Activated naive CD4-positive, alpha-beta T cell treated with anti-CD3 and anti-CD28 coated beads, Interleukin-2, amount 50 U/mL, for 16 hours (primary cell): Measurements from ENCODE around the gene SYNGR4.
"Not testable (repeated sequence)": the region's sequence is repeated elsewhere in the genome, so short reads cannot be mapped to it uniquely, and the experiment has no call there.

Experiments used
- DNase-seq: peaks from one replicate; pipeline ENCODE4 v3.0.0-alpha.2; 2020

SYNGR4 gene

DNA sequence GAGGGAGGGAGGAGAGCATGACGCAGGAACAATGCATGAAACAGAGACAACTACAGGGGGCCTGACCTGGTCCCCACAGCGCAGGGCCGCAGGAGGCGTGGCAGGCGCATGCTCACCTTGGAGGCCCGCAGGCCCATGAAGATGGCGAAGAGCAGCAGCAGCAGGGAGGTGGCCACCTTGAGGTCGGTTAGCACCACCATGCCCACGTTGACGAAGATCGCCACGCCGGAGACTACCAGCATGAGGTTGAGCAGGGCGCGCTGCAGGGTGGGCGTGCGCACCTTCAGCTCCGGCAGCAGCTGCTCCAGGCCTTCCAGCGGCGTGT, 21.8 kb upstream of the SYNGR4 start:
- no peak for DNase-seq

DNA sequence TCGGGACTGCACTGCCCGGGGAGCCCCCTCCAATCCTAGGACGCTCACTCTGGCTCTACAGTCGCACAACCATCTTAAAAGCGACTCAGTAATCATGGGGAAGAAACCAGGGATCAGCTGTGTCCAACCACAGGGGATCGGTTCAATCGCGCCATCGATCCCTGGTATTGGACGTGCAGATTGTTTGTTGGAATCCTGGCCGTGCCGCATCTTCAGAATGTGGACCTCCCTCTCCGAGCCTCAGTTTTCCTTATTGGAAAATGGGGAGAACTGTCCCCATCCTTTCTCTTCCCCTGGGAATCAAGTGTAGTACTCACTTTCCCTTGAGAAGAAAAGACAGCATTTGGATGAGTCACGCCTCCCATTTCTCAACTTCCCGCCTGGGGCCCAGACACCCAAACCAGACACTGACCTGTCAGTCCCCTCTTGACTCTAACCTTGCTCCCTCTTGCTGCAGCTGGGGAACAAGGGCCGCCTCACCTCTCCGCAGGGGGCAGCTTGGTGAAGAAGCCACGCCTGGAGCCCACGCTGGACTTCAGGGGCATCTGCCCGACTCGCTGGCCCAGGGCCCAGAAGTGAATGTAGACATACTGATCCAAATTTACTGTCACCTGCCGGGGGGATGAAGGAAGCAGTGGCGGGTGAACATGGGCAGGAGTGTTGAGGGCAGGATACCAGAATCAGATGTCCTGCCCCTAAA, 21.2 kb upstream of the SYNGR4 start:
- no peak for DNase-seq

DNA sequence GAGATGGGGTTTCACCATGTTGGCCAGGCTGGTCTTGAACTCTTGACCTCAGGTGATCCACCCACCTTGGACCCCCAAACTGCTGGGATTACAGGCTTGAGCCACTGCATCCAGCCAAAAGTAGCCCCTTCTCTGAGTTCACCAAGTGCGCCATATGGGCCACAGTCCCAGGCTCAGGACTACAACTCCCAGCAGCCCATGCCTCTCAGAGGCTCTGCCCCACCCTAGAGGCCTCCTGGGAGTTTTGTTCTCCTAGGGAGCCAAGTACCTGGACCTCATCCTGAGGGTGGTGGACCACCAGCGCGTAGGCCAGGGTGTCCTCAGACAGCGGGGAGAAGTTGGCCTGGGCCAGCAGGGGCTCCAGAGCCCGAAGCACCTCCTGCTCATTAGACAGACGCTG, 19.3 kb upstream of the SYNGR4 start:
- DNase-seq = no peak

DNA sequence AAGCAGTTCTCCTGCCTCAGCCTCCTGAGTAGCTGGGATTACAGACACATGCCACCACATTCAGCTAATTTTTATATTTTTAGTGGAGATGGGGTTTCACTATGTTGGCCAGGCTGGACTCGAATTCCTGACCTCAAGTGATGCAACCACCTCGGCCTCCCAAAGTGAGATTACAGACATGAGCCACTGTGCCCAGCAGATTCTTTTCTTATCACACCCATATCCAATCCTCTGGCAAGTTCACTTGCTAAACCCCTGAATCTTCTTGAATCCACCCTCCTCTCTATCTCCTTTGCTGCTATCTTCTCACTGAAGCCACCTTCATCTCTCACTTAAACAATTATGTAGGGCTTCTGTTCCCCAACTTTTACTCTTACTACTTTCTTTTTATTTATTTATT, 18.0 kb upstream of the SYNGR4 start:
- no peak for DNase-seq

DNA sequence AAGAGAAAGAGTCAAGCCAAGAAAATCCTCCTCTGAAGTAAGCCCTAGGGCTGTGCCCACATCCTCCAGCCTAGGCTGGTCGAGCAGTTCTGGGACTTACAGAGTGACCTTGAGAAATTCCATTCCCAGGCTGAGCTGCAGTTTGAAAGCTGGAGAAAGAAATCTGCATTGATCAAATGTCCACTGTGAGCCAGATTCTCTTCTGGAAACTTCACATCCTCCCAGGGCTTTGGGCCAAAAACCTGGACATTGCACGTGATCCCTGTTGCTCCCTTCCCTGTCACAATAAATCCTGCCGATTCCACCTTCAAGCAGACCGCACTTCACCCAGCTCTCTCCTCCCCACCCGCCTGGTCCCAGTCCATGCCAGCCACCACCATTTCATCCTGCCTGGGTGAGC, 16.1 kb upstream of the SYNGR4 start:
- DNase-seq = no peak

DNA sequence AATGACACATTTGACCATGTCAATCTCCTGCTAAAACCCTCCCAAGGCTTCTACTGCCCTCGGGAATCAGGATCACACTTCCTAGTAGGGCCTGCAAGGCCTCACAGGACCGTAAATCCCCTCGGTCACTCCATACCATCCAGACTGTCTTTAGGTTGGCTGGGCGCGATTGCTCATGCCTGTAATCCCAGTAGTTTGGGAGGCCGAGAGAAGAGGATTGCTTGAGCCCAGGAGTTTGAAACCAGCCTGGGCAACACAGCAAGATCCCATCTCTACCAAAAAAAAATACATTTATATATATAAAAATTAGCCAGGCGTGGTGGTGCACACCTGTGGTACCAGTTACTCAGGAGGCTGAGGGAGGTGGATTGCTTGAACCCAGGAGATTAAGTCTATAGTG, 15.4 kb upstream of the SYNGR4 start:
- no peak for DNase-seq

DNA sequence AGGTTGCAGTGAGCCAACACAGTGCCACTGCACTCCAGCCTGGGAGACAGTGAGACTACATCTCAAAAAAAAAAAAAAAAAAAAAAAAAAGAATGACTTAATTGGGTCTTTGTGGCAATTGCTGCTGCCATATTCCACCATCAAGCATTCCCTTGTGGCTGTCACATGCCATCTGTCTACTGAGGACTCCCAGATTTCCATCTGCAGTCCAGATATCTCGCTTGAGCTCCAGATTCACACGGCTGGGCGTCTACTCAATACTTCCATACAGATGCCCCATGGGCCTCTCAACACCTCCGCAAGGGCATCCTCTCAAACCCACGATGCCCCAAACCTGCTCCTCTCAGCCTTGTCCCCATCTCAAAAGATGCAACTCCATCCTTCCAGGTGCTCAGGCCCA, 13.3 kb upstream of the SYNGR4 start:
- DNase-seq = no peak

DNA sequence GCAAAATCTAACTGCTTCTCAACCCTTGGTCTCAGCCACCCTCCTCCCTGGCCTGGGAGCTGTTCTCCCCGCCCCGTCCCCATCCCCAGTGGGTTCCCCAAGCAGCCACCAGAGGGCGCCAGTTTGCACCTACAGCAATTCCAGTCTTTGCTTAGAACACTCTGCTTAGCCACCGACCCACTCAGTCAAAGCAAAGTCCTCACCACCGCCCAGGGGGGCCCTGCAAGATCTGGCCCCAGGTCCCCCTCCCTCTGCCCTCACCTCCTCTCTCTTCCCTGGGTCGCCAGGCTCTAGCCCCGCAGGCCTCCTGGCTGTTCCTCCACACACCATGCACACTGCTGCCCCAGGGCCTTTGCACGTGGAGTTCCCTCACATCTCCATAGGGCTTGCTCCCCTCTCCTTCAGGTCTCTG, 12.8 kb upstream of the SYNGR4 start:
- peak; percentile 80 for DNase-seq

DNA sequence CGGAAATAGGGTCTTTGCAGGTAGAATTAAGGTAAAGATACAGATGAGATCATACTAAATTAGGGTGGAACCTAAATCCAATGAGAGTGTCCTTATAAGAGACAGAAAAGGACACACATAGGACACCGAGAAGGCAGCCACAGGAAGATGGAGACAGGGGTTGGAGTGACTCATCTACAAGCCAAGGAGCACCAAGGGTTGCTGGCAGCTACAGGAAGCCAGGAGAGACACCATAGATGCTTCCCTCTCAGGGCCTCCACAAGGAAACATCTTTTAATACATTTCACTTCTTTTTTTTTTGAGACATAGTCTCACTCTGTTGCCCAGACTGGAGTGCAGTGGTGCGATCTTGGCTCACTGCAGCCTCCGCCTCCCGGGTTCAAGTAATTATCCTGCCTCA, 10.5 kb upstream of the SYNGR4 start:
- no peak for DNase-seq

DNA sequence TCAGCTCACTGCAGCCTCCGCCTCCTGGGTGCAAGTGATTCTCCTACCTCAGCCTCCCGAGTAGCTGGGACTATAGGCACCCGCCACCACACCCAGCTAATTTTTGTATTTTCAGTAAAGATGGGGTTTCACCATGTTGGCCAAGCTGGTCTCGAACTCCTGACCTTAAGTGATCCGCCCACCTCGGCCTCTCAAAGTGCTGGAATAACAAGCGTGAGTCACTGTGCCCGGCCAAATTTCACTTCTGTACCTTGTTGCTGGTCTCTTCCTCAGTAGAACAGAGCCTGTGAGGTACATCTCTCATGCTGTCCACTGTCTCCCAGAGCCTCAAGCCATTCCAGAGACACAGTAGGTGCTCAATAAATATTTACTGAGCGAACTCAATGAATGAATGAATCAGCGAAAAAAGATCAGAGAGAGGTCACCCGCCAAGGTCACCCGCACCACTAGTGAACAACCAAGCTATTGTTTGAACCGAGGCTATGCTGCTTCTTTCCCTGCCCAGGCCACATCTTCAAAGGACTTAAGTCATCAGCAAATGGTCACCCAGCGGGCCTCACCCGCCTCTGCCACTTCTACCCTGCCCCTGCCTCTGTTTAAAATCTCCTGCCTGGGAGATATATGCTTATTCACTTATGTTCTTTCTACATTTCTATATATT, 9.7 kb upstream of the SYNGR4 start:
- no peak for DNase-seq

DNA sequence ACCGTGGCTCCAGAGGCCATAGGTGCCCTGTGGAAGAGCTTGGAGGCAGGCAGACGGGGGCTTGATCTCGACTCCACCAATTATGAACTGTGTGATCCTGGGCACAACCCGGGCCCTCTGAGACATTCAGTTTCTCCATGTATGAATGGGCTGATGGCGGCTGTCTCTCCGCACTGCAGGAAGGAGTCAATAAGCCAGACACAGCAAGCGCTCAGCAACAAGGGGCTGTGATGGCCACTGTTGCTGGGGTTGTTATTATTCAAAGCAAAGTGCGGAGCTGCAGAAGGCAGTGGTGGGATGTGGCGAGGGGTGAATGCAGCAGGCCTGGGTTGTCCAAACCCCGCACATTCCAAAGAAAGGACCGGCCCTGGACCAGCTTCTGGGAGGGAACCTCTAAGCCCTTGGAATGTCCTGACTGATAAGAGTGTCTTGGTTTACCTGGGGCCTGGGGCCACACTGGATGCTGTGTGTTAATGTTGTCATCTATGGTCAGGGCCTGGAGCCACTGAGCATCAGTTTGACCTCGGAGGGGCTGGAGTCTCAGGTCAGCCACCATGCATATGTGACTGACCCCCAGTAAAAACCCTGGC, 8.7 kb upstream of the SYNGR4 start:
- no peak for DNase-seq

DNA sequence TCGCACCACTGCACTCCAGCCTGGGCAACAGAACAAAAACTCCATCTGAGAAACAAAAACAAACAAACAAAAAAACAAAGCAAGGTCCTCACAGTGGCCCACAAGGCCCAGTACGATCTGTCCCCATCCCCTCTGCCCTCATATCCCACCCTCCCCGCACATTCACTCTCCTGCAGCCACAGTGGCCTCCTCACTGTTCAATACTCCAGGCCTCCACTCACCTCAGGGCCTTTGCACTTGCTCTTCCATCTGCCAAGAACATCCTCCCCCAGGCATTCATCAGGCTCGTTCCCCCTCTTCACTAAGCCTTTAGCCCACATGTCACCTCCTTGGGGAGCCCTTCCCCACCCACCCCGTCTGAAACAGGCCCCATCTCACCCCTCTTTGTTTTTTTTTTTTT, 5.0 kb upstream of the SYNGR4 start:
- DNase-seq = no peak

DNA sequence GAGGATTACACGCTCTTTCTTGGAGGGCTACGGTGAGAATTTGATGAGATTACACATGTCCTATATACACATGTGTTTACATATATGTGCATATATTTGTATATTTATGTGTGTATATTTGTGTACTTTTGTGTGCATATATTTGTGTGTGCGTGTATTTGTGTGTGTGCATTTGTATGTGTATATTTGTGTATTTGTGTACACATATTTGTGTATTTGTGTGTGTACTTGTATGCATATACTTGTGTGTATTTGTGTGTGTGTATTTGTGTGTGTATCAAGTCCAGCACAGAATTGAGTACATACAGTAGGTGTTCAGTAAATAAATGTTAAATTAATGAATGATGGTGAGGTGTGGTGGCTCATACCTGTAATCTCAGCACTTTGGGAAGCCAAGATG, 2.3 kb upstream of the SYNGR4 start:
- no peak for DNase-seq

DNA sequence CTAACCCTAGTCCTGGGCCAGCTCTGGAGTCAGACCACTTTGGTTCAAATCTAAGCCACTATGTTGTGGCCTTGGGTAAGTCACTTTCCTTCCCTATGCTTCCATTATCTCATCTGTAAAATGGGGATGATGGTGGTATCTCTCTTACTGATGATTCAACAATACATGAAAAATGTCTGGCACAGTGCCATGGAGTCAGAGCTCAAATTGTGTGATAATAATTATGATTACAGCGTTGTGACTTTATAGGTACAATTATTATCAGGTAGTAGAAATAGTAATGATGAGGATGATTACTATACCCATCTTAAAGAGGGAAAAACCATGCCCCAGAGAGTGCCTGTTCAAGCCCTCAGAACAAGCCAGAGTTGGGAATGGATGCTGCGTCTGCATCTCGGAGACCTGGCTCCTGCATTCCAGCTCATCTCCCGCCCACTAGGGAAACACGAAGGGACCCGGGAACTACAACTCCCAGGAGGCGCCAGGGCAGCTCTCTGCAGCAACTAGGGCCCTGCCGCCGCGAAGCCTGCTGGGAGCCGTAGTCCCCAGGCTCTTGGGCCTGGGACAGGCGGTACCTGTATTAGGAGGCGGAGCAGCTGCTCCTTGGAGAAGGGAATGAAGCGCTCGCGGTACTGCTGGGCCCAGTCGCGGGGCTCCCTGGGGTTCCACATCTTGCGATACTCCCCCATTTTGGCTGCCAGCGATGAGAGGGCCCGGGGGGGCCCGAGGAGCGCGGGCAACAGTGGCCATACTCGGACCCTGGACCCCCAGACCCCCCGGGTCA, 1.3 kb upstream of the SYNGR4 start:
- DNase-seq = peak; percentile 87

DNA sequence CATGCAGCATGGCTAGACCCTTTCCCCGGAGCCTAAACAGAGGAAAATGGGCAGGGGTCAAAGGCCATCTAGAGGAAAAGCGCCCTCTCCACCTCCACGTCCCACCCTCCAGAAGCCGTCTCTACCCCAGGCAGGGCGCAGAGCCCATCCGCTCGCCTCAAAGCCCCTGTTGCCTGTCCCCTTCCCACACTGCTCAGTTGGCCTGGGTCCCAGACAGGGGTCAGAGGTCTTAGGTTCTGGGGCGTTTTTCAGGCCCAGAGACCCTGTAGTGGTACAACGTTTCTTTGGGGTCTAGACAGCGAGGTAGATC, 712 bp upstream of the SYNGR4 start:
- peak; percentile 31 for DNase-seq

DNA sequence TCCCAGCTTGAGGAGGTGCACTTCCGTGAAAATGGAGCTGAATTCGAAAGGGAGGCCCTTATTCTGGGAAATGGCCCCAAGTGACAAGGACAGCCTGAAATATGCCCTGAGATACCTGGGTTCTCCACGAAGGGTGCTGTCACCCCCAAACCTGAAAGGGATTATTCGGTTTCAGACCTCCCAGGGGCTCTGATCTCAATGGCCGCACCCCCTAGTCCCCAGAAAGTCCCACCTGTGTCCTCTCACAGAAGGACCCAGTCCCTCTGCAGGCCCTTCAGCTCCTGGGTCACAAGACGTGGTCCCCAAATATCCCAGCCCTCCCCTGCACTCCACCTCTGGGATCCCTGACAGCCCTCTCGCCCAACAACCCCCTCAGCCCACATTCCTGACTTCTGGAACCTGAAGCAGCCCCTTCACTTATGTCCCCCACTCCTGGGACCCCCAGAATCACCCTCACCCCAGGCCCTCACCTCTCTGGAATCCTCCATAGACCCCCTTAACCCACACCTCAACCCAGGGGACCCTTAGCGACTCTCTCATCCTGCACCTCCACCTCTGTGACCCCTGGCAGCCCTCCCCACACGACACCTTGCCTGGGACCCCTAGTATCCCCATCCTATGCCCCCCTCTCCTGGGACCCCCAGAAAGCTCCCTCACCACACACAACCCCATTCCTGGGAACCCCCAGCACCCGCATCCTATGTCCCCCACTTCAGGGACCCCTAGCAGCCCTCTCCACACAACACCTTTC, 606 bp downstream of the SYNGR4 start:
- DNase-seq = no peak

DNA sequence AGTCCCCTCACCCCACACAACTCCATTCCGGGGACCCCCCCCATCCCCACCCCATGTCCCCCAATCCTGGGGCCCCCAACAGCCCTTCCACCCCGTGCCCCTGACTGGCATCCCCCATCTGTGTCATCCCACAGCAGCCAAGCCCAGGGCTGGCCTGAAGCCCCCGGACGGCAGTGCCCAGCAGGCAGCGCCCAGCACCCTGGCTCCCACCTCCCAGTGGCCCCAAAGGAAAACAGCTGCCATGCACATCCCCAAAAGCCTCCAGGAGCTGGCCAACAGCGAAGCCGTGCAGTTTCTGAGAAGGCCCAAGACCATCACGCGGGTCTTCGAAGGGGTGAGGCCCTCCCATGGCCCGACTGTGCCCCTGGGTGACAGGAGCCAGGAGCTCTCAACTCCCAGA, 1.4 kb downstream of the SYNGR4 start:
- DNase-seq = no peak

DNA sequence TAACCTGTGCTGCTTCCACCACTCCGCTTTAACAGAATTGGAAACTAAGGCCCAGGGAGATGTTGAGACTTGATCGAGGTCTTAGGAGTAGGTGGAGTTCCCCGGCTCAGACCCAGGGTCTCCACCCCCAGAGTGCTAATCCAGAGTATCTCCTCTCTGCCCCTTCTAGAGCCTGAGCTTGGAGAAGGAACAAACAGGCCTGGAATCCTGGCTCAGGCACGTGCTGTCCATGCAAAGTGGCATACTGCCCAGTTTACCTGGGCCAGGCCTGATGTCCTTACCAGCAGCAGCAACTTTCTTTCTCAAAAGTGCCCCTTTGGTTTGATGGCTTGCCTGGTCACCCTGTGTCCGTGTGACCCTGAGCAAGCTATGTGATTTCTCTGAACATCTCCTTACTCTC, 3.7 kb downstream of the SYNGR4 start:
- no peak for DNase-seq

DNA sequence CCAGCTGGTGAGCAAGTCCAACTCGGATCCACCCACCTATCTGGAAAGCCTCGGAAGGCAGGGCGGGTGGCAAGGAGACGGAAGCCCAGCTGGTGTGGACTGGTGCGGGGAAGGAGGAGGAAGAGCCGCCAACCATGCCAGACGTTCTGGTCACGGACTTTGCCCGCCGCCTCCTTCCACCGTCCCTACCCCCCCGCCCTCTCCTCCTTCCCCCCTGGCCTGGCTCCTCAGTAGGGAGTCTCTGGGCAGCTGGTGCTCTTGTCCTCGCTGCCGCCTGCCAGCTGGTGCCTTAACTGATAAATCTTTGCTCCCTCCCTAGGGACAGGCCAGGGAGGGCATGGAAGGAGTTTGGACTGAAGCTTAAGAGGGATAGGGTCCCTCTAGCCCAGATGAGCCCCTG, 4.8 kb downstream of the SYNGR4 start:
- no peak for DNase-seq

DNA sequence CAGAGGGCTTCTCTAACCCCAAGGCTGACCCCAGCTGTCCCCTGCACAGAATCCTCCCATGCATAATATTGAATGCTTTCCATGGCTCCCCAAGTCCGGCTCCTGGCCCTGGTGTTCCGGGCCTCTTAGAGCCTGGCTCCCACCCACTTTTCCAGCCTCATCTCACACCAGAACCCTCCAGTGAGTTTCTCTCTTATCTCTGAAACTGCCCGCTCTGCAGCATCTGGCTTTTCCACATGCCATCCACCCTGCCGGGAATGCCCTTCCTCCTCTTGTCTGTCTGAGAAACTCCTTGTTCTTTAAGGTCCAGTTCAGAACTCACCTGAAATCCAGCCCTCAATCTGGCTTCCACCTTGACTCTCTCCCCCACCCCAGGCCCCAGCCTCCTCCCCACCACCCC, 6.8 kb downstream of the SYNGR4 start:
- DNase-seq = no peak

DNA sequence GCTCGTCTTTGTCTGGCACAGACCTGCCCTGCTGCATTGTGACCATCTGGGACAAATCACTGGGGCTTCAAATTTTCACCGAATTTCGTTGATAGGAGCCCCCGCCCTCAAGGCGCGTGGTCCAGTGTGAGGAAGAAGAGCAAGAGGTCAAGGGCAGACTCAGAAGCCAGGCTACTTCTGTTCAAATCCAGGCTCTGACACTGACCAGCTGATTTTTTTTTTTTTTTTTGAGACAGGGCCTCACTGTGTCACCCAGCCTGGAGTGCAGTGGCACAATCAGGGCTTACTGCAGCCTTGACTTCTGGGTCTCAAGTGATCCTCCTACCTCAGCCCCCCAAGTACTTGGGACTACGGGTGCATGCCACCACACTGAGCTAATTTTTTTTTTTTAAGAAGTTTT, 7.2 kb downstream of the SYNGR4 start:
- no peak for DNase-seq

DNA sequence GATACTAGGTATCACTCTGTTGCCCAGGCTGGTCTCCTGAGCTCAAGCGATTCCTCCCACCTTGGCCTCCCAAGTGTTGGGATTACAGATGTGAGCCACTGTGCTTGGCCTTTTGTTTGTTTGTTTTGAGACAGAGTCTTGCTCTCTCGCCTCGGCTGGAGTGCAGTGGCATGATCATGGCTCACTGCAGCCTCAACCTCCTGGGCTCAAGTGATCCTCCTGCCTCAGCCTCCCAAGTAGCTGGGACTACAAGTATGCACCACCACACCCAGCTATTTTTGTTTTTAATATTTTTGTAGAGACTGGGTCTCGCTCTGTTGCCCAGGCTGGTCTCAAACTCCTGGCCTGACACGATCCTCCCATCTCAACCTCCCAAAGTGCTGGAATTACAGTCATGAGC, 7.6 kb downstream of the SYNGR4 start:
- not testable (repeated sequence) for DNase-seq

DNA sequence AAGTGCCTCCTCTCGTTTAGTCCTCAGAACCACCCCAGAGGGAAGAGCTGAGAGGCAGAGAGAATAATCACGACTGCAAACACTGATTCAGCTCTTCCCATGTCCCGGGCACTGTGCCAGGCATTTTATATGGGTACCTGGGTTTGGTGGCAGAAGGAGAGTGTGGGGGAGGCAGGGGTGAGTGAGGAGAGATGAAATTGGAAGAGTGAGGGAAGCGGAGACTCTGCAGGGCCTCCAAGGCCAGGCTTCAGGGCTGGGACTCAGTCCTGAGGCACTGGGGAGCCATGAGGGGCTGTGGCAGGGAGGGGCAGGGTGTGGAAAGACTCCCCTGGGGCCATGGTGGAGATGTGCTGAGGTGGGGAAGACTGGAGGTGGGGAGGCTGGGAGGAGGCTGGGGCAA, 8.7 kb downstream of the SYNGR4 start:
- DNase-seq = no peak

DNA sequence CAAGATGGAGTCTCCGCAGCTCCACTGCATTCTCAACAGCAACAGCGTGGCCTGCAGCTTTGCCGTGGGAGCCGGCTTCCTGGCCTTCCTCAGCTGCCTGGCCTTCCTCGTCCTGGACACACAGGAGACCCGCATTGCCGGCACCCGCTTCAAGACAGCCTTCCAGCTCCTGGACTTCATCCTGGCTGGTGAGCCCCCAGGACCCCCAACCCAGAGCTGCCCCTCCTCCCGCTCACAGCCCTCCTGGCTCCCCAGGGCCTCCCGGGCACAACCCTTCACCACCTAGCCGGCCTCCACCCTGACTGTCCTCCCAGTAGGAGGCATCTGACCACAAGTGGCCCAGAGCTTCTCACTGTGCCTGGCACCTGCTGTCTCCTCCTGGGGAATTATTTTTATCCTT, 9.4 kb downstream of the SYNGR4 start:
- DNase-seq = no peak
